Uterus (tissue), 4 donors: Measurements from ENCODE around the gene CABCOCO1. TPM values are rescaled to one million over a fixed set of nuclear protein-coding genes. Genes with fewer than 3 reads are reported as not detected.

ENCODE experiments used
- DNase-seq, 2 donors: peaks; one replicate each; pipeline ENCODE4 v3.0.0-alpha.2; 2019 to 2020
- H3K27ac ChIP-seq, 2 donors: fragments of 200-600 bp; sonication (generic); 1 replicate in 1 of 2; 2 replicates in 1 of 2; pipeline ENCODE4 v1.5.1; 2016 to 2018
- H3K27me3 ChIP-seq, 2 donors: fragments of 200-600 bp; sonication (generic); one replicate each; pipeline ENCODE4 v1.5.1; 2018 to 2019; ENCODE audit warnings: control low read depth in 1 of 2
- H3K36me3 ChIP-seq, 2 donors: fragments of 200-600 bp; sonication (generic); one replicate each; pipeline ENCODE4 v1.5.1; 2019; ENCODE audit warnings: control low read depth in 1 of 2
- H3K4me1 ChIP-seq, 2 donors: fragments of 200-600 bp; sonication (generic); one replicate each; pipeline ENCODE4 v1.5.1; 2018 to 2019; ENCODE audit warnings: control low read depth in 1 of 2
- H3K4me3 ChIP-seq, 2 donors: fragments of 200-600 bp; sonication (generic); 1 replicate in 1 of 2; 2 replicates in 1 of 2; pipeline ENCODE4 v1.5.1; 2018 to 2019; ENCODE audit warnings: mild to moderate bottlenecking in 1 of 2
- H3K9me3 ChIP-seq, 2 donors: fragments of 200-600 bp; sonication (generic); one replicate each; pipeline ENCODE4 v1.5.1; 2019; ENCODE audit warnings: control low read depth in 1 of 2
- POLR2A ChIP-seq, 2 donors: fragments of 450-650 bp; IDR thresholded peaks; one replicate each; pipeline ENCODE4 v1.6.1; 2016; ENCODE audit warnings: antibody characterized with exemption in 2 of 2, mild to moderate bottlenecking in 1 of 2, moderate library complexity in 1 of 2
- intact Hi-C: fragments of 100-400 bp; cut with DNase I; formaldehyde crosslinking; loops from one replicate; pipeline ENCODE4 v1.15.1; 2023; ENCODE audit warnings: low total_unique reads
- total RNA-seq, 4 donors: library from RNA; depleted of rRNA in 3 of 4; stranded (reverse); fragments of >200 nt in 3 of 4; gene quantifications; one replicate each; pipeline versions ENCODE4 v1.1.0 to v1.2.4, GENCODE V29; 2014 to 2023
- TF ChIP-seq, protein P1 (sequence below), 4 experiments: fragments of 200-600 bp in 2 of 4; fragments of 450-650 bp in 2 of 4; sonication (generic) in 2 of 4; IDR thresholded peaks; one replicate each; pipeline ENCODE4 v1.5.1; 2016 to 2019; ENCODE audit warnings: antibody characterized with exemption in 4 of 4, mild to moderate bottlenecking in 2 of 4, moderate library complexity in 1 of 4
- donor health status: DM: yes; HTN: yes; CAD: no.

The CABCOCO1 gene, protein sequence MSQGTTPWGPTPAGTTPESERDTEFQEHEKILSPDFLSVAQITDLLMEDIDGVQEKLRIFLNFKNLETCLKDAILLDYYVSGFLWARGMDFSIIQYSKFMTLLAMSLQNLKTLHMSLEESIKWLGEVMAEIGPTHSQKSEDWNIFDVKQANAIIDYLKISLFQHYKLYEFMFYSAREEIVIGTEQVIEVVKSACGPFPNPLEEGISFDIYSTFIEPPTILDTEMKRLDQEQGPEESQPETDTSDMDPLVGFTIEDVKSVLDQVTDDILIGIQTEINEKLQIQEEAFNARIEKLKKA
- total RNA-seq: 1 to 10 TPM in 2 of 4 donors, not detected in 2; 1.9 to 6.7 TPM

DNA sequence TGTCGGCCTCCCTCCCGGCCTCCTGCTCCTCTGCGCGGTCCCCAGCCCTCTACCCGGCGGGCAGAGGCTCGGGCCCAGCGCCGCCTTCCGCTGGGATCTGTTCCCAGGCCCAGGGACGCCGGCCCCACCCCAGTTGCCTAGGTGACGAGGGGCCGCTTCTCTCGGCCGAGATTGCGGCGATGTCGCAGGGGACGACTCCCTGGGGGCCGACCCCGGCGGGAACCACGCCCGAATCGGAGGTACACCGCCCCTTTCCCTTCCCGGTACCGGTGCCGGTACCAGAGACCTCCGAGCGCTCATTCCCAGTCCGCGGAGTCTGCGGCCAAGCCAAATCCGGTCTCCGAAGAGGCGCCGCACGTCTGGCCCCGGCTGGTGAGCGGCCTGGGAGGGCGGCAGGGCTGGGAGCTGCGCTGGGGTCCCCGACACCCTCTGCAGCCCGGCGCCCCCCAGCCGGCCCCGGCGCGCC lies at the start of gene CABCOCO1:
TSS of gene CABCOCO1 (plus strand) at position 136 of the 466 bp plus-strand sequence. CDS start at position 180, 44 bp downstream.
- intact Hi-C loops: no loop called here
- Histone ChIP-seq H3K9me3 (no peaks in the 10 kb centered on the region), H3K27me3 (no peaks in the 10 kb centered on the region), H3K4me1 (no peaks in the 10 kb centered on the region), H3K4me3 (peak within 1 kb of the TSS; percentile 42 to 60), H3K27ac (peak within 1 kb of the TSS; percentile 42 to 61), H3K36me3 (no peaks in the 10 kb centered on the region)
- TF ChIP-seq, protein P1, sequence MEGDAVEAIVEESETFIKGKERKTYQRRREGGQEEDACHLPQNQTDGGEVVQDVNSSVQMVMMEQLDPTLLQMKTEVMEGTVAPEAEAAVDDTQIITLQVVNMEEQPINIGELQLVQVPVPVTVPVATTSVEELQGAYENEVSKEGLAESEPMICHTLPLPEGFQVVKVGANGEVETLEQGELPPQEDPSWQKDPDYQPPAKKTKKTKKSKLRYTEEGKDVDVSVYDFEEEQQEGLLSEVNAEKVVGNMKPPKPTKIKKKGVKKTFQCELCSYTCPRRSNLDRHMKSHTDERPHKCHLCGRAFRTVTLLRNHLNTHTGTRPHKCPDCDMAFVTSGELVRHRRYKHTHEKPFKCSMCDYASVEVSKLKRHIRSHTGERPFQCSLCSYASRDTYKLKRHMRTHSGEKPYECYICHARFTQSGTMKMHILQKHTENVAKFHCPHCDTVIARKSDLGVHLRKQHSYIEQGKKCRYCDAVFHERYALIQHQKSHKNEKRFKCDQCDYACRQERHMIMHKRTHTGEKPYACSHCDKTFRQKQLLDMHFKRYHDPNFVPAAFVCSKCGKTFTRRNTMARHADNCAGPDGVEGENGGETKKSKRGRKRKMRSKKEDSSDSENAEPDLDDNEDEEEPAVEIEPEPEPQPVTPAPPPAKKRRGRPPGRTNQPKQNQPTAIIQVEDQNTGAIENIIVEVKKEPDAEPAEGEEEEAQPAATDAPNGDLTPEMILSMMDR (IDR thresholded peaks at IDR 0.05): peak in 1 of 4 experiments; percentile 16
- TF ChIP-seq POLR2A (IDR thresholded peaks at IDR 0.05): no peak
- DNase-seq: peak; percentile 47 to 67

DNA sequence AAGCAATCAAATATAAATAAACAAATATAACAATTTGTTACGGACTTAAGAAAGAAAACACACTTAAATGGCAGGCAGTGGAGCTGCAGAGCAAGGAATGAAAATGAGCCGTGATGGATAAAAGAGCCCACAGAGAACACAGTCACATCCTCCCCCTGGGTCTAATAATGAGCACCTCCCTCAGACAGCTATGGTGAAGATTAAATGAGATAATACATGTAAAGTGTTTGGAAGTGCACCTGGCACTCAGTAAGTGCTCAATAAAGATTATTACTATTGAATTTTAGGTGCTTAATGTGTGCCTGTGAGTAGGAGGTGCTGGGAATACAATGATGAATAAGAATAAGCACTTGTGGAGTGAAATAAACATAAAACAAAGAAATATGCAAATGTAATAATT lies 49.1 kb upstream of the CABCOCO1 start:
- DNase-seq: no peak
- Histone ChIP-seq H3K4me1 (peaks cover 0 to 4% of the 10 kb centered on the region in 2 donors), H3K9me3 (no peaks in the 10 kb centered on the region), H3K27me3 (no peaks in the 10 kb centered on the region), H3K27ac (no peak overlapping the region), H3K4me3 (no peak overlapping the region), H3K36me3 (no peaks in the 10 kb centered on the region)
- TF ChIP-seq POLR2A (IDR thresholded peaks at IDR 0.05): no peak
- TF ChIP-seq, protein P1 (IDR thresholded peaks at IDR 0.05): no peak
- intact Hi-C loops: no loop called here

DNA sequence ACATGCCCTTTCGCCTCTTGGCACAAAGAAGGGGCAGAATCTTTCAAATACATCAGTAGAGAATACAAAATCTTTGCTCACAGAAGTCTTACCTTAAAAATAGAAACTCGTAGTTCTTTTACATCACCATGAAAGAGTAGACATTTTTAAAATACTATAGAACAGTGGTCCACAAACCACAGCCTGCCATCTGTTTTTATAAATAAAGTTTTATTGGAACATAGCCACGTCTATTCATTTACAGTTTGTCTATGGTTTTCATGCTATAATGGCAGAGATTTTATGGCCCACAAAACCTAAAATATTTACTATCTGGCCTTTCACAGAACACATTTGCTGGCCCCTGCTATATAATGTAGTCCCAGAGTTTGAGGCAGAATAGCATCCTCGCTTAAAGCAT lies 46.1 kb upstream of the CABCOCO1 start:
- no peak for DNase-seq
- Histone ChIP-seq H3K4me3 (no peak overlapping the region), H3K36me3 (no peaks in the 10 kb centered on the region), H3K9me3 (no peaks in the 10 kb centered on the region), H3K27ac (no peak overlapping the region), H3K27me3 (no peaks in the 10 kb centered on the region), H3K4me1 (peaks cover 0 to 4% of the 10 kb centered on the region in 2 donors)
- intact Hi-C loops: no loop called here
- TF ChIP-seq, protein P1 (IDR thresholded peaks at IDR 0.05): no peak
- no peak for TF ChIP-seq POLR2A (IDR thresholded peaks at IDR 0.05)

DNA sequence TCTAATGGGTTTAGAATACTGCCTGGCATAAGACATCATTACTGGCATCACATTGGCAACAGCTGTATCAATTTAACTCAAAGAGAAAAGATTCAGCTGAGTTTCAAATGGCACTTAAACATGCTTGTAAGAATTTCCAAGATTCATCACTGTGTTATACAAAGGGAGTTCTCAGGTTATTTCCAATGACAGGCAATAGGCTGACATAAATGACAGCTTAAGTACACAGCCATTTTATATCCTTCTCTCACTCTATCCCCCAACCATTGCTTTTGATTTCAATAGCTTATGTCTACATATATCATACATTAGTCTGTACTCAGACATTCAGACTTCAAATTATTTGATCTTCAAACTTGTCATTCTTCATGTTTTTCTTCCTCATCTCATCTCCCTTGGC lies 45.5 kb upstream of the CABCOCO1 start:
- Histone ChIP-seq H3K36me3 (no peaks in the 10 kb centered on the region), H3K4me1 (peaks cover 0 to 4% of the 10 kb centered on the region in 2 donors), H3K27ac (no peak overlapping the region), H3K9me3 (no peaks in the 10 kb centered on the region), H3K4me3 (no peak overlapping the region), H3K27me3 (no peaks in the 10 kb centered on the region)
- no peak for DNase-seq
- TF ChIP-seq, protein P1 (IDR thresholded peaks at IDR 0.05): no peak
- no peak for TF ChIP-seq POLR2A (IDR thresholded peaks at IDR 0.05)
- intact Hi-C loops: no loop called here

DNA sequence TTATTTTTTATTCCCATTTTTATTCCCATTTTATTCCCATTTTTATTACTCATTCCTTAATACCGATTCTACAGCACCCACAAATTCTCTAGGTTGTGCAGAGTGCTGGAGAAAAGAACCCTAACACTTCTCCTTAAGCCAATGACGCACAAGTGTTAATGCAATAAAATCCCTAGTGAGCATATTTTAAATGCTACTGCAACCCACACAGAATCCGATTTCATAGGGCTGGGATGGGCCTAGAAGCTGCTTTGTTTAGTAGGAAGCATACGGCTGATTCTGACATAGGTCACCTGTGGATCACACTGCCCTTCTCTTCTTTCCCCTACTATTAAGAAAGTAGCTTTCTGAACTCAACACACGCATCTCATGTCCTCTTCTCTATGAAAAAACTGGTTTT lies 45.1 kb upstream of the CABCOCO1 start:
- Histone ChIP-seq H3K27me3 (no peaks in the 10 kb centered on the region), H3K9me3 (no peaks in the 10 kb centered on the region), H3K4me1 (no peaks in the 10 kb centered on the region), H3K36me3 (no peaks in the 10 kb centered on the region), H3K27ac (no peak overlapping the region), H3K4me3 (no peak overlapping the region)
- intact Hi-C loops: no loop called here
- DNase-seq: no peak
- TF ChIP-seq, protein P1 (IDR thresholded peaks at IDR 0.05): no peak
- TF ChIP-seq POLR2A (IDR thresholded peaks at IDR 0.05): no peak
